GM18505 (cell line): ENCODE results near the gene RPS6KA2.
"Not testable (repeated sequence)": the region's sequence is repeated elsewhere in the genome, so short reads cannot be mapped to it uniquely, and the experiment has no call there.

Experiments used
- ATAC-seq: cut with Tn5 transposase; IDR thresholded peaks from one replicate; pipeline ENCODE4 v1.9.1; 2021; ENCODE audit not compliant: unreplicated experiment
- POLR2A ChIP-seq: IDR thresholded peaks from 4 replicates; pipeline ENCODE4 v1.6.1; 2011; ENCODE audit warnings: borderline replicate concordance; ENCODE audit not compliant: insufficient read depth, insufficient read length; ENCODE audit errors: extremely low read depth

RPS6KA2 gene

GRCh38 chr6:166397849-166398248, 229.2 kb downstream of the RPS6KA2 start:
- TF ChIP-seq POLR2A, result no peak
- ATAC-seq, result no peak

GRCh38 chr6:166395778-166396177, 231.3 kb downstream of the RPS6KA2 start:
- no peak for TF ChIP-seq POLR2A
- no peak for ATAC-seq

- no peak for ATAC-seq
- TF ChIP-seq POLR2A, result no peak
Observed at GRCh38 chr6:166395351-166395750, 231.7 kb downstream of the RPS6KA2 start.

DNA sequence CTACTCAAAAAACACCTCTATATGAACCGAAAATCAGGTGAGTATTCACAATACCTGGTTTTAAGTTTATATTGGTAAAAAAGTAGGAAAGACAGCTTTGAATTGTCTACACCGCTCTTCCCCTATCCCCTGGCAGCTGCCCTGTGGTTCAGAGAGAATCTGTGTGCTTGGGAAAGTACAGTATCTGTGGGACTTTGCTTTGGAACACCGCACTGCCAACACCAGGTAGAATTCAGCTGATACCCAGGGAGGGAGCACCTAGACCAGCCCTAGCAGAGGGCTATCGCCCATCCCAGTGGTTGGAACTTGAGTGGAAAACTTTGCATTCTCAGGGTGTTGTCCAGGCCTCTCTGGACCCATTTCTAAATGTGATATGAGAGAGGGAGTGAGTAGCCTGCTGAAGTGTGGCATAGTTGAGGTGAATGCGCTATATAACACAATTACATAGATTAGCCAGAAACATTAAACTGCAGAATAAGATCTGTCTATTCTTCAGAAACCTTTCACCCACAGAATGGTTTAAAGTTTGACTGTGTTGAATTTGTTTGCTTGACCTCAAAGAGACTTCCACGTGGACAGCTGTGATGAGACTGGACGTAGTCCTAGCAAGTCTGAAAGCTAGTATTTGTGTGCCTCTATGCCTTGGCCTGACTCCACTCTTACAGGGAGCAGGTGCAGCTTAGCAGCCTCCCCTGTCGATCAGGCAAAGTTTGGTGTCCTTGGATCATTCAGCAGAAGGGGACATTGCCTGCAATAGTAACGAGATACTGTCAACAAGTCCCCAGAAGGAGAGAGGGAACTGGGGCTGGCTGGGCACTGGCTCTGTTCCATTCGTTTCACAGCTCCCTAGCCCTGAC, 232.8 kb downstream of the RPS6KA2 start:
- no peak for ATAC-seq
- TF ChIP-seq POLR2A, result no peak

- no peak for ATAC-seq
- no peak for TF ChIP-seq POLR2A
Observed at GRCh38 chr6:166393535-166393823, 233.6 kb downstream of the RPS6KA2 start.

DNA sequence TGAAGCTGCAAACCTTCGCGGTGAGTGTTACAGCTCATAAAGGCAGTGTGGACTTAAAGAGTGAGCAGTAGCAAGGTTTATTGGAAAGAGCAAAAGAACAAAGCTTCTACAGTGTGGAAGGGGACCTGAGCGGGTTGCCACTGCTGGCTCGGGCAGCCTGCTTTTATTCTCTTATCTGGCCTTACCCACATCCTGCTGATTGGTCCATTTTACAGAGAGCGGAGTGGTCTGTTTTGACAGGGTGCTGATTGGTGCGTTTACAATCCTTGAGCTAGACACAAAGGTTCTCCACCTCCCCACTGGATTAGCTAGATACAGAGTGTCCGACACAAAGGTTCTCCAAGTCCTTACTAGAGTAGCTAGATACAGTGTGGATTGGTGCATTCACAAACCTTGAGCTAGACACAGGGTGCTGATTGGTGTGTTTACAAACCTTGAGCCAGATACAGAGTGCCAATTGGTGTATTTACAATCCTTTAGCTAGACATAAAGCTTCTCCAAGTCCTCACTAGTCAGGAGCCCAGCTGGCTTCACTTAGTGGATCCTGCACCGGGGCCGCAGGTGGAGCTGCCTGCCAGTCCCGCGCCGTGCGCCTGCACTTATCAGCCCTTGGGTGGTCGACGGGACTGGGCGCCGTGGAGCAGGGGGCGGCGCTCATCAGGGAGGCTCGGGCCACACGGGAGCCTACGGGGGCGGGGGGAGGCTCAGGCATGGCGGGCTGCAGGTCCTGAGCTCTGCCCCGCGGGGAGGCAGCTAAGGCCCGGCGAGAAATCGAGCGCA, 234.1 kb downstream of the RPS6KA2 start:
- ATAC-seq, result not testable (repeated sequence)

- ATAC-seq, result no peak
- TF ChIP-seq POLR2A, result no peak
Observed at GRCh38 chr6:166389119-166389518, 237.9 kb downstream of the RPS6KA2 start.

DNA sequence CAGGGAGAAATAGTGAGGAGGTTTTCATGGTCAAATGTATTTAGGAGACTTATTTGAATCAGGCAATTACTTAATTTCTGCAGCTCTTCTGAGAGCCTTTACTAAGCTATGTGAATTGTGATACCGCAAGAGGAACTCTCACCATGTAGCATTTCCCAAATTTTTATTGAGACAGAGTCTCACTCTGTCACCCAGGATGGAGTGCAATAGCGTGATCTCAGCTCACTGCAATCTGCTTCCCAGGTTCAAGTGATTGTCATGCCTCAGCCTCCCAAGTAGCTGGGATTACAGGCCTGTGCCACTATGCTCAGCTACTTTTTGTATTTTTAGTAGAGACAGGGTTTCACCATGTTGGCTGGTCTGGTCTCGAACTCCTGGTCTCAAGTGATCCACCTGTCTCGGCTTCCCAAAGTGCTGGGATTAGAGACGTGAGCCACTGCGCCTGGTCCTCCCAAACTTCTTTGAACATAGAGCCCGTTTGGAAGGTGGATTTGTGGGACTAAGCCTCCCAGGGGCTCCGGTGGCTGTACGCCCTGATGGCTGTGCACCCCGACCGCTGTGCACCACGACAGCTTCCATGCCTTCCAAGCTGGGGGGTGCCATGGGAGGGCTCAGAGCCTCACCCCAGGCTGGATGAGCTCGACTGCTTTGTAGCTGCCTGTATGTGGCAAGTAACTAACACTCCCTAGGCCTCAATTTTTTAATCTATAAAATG, 238.6 kb downstream of the RPS6KA2 start:
- TF ChIP-seq POLR2A, result no peak
- no peak for ATAC-seq

DNA sequence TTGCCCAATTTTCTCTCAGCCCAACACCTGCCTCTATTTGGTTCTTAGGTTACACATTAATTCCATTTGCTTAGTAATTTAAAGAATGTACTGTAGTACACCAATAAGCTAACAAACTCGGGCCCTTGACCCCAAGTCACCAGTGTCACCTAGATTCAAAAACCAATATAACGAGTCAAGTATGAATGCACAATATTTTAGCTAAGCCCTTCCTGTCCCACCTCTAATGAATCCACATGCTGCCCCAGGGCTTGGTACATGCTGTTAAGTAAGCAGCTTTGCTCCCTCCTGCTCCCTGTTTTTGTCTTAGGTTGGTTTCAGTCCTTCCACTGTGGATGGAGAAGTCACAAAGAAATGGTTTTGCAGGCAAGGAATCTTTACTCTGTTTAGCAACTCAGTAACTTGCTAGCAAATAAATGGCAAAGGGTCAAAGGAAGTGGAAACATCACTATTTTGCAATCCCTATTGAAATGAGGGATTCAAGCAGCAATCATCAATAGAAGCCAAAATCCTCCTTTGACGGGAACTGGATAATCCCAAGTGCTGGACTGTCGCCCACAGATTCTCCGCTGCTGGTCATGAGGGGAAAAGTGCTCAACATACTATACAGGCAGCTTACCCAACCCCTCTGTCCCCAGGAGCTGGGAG, 239.3 kb downstream of the RPS6KA2 start:
- no peak for TF ChIP-seq POLR2A
- ATAC-seq, result no peak

GRCh38 chr6:166387098-166387497, 240.0 kb downstream of the RPS6KA2 start:
- not testable (repeated sequence) for ATAC-seq

- no peak for TF ChIP-seq POLR2A
- no peak for ATAC-seq
Observed at GRCh38 chr6:166386111-166386510, 240.9 kb downstream of the RPS6KA2 start.

- ATAC-seq, result peak; percentile 1
Observed at GRCh38 chr6:166383802-166384363, 243.2 kb downstream of the RPS6KA2 start.
